GM10266 (cell line): ENCODE results near the gene RBM26.

Experiments used
- DNase-seq: peaks from one replicate; pipeline ENCODE4 v3.0.0; 2012; ENCODE audit errors: extremely low spot score
- TF ChIP-seq, protein P1 (sequence below): IDR thresholded peaks from 2 replicates; pipeline ENCODE4 v1.5.1; 2012; ENCODE audit warnings: mild to moderate bottlenecking, low read depth; ENCODE audit not compliant: control insufficient read depth, insufficient read depth; ENCODE audit errors: missing control alignments

Gene RBM26

DNA sequence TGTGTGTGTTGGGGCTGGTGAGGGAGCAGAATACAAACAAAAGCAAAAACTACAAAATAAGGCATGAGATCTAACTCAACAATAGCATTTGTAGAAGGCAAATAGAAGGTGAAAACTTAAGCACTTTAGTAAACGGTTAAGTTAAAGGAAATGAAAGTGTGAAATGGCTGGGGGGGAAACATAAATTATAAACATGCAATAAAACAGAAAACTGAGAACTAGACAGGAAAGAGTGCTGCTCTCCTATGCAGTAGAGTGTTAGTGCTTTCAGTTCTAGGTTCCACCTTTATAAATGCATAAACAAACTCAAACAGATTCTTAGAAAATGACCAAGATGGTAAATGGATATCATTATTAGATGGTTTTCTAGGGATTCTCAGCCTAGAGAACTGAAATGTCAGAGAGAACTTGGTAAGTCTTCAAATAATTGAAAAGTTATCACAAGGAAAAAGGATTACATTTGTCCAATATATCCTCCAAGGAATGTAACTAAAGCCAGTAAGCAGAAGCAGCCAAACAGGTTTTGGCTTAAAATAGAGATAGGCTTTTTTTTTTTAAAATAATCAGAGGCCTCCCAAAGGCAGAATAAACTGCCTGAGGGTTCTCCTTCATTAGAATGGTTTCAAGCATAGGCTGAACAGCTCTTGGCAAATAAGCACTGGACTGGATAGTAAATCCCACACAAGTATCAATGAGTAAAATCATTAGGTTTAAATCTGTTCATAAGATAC is 23.3 kb downstream of the RBM26 start:
- DNase-seq: no peak
- TF ChIP-seq, protein P1, sequence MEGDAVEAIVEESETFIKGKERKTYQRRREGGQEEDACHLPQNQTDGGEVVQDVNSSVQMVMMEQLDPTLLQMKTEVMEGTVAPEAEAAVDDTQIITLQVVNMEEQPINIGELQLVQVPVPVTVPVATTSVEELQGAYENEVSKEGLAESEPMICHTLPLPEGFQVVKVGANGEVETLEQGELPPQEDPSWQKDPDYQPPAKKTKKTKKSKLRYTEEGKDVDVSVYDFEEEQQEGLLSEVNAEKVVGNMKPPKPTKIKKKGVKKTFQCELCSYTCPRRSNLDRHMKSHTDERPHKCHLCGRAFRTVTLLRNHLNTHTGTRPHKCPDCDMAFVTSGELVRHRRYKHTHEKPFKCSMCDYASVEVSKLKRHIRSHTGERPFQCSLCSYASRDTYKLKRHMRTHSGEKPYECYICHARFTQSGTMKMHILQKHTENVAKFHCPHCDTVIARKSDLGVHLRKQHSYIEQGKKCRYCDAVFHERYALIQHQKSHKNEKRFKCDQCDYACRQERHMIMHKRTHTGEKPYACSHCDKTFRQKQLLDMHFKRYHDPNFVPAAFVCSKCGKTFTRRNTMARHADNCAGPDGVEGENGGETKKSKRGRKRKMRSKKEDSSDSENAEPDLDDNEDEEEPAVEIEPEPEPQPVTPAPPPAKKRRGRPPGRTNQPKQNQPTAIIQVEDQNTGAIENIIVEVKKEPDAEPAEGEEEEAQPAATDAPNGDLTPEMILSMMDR: no peak

- DNase-seq: no peak
- TF ChIP-seq, protein P1: no peak
These were observed 25.1 kb downstream of the RBM26 start for GRCh38 chr13:79380997-79381396.

GRCh38 chr13:79379274-79379673 is 26.8 kb downstream of the RBM26 start:
- no peak for DNase-seq
- TF ChIP-seq, protein P1: no peak

- TF ChIP-seq, protein P1: no peak
- no peak for DNase-seq
These were observed 29.2 kb downstream of the RBM26 start for GRCh38 chr13:79376843-79377242.

GRCh38 chr13:79374578-79374977 is 31.5 kb downstream of the RBM26 start:
- TF ChIP-seq, protein P1: no peak
- no peak for DNase-seq

DNA sequence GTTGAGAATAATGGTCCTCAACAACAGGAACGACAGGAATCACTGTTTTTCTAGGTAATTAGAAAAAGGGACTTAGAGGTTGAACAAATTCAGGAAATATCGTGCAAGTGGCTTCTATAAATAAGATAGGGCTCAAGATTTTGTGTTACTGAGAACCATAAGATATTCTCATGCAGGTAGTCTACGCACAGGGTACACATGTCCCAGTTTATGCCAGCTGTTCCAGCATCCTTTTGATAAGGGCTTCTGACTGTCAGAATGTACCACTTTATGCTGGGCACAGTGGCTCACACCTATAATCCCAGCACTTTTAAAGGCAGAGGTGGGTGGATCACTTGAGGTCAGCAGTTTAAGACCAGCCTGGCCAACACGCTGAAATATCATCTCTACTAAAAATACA is 32.1 kb downstream of the RBM26 start:
- TF ChIP-seq, protein P1: no peak
- no peak for DNase-seq

DNA sequence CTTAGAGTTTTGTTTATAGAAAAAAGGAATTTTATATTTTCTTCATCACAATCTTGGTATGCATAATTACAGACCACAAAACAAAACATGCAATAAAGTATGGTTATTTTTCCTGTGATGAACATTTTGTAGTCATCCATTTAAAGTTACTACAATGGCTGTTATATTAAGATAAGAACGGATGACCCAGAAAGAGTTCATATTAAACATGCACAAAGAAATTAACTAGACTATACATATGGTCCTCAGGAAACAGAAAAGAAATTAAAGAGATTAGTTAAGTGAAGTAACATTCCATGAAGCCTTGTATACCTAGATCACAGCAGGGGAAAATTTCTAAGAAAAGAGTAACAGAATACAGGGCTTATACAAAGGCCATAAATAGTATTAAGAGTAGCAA is 36.8 kb downstream of the RBM26 start:
- no peak for DNase-seq
- TF ChIP-seq, protein P1: no peak
